ENCODE measurements around the gene LVRN. TPM values are rescaled to one million over a fixed set of nuclear protein-coding genes. Genes with fewer than 3 reads are reported as not detected.

Gene LVRN, protein sequence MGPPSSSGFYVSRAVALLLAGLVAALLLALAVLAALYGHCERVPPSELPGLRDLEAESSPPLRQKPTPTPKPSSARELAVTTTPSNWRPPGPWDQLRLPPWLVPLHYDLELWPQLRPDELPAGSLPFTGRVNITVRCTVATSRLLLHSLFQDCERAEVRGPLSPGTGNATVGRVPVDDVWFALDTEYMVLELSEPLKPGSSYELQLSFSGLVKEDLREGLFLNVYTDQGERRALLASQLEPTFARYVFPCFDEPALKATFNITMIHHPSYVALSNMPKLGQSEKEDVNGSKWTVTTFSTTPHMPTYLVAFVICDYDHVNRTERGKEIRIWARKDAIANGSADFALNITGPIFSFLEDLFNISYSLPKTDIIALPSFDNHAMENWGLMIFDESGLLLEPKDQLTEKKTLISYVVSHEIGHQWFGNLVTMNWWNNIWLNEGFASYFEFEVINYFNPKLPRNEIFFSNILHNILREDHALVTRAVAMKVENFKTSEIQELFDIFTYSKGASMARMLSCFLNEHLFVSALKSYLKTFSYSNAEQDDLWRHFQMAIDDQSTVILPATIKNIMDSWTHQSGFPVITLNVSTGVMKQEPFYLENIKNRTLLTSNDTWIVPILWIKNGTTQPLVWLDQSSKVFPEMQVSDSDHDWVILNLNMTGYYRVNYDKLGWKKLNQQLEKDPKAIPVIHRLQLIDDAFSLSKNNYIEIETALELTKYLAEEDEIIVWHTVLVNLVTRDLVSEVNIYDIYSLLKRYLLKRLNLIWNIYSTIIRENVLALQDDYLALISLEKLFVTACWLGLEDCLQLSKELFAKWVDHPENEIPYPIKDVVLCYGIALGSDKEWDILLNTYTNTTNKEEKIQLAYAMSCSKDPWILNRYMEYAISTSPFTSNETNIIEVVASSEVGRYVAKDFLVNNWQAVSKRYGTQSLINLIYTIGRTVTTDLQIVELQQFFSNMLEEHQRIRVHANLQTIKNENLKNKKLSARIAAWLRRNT
- total RNA-seq (2022; extraction: Qiagen RNA extraction), result 0.05 to 0.07 TPM (median 0.06 TPM) in 3 of 5 replicates, not detected in the others

DNA sequence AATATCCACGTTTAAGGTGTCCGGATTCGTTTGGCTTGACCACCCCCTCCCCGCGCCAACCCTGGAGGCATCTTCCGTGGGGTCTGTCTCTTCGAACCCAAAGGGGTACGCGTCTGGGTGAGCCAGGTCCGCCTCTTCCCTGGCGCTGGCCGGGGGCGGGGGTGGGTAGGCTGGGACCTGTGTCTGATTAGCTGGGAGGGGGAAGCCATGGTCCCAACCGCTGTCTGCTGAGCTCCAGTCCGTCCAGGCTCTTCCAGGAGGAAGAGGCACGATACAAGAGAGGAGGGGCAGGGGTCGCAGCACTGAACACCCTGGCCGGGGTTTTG is at the start of gene LVRN:
Gene LVRN (plus strand): TSS at position 237 of the 326 bp plus-strand sequence. CDS start 143 bp downstream, outside the sequence.

DNA sequence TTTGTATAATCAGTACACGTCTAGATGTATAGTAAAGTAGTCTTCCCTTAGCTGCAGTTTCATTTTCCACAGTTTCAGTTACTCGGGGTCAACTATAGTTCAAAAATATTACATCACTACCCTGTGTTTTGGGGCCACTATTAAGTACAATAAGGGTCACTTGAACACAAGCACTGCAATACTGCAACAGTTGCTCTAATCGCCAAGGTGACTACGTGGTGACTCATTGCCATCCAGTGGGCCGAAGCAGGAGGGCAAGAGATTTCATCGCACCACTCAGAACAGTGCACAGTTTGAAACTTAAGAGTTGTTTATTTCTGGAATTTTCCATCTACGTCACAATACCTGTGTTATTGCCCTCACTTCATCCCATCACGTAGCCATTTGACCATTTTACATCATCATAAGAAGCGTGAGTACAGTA is 69.8 kb downstream of the LVRN start, which contains the start of gene ARL14EPL:
Gene ARL14EPL (plus strand): TSS at position 379 of the 424 bp plus-strand sequence. CDS start 18,994 bp downstream, outside the sequence.

Other genes starting within 250 kb of the LVRN start
- not detected in 5 replicates for gene CDO1, start 145.8 kb upstream of the LVRN start, total RNA-seq (2022; extraction: Qiagen RNA extraction)
- gene ATG12, start 120.9 kb upstream of the LVRN start, total RNA-seq (2022; extraction: Qiagen RNA extraction), result 44.5 to 53.6 TPM (median 48.0 TPM) in 5 replicates
- gene AP3S1, start 120.5 kb upstream of the LVRN start, total RNA-seq (2022; extraction: Qiagen RNA extraction), result 65.4 to 79.6 TPM (median 66.6 TPM) in 5 replicates
- 0.10 to 0.43 TPM (median 0.24 TPM) in 5 replicates for gene ARL14EPL, start 70.0 kb downstream of the LVRN start, total RNA-seq (2022; extraction: Qiagen RNA extraction)
- gene COMMD10, start 122.5 kb downstream of the LVRN start, total RNA-seq (2022; extraction: Qiagen RNA extraction), result 33.3 to 38.7 TPM (median 38.5 TPM) in 5 replicates

Data from A549 treated with Hydrocortisone at 1 μM for 4 hours (cell line).